ENCODE results near the gene SUPT20H.

The SUPT20H gene

GRCh38 chr13:37058910-37059847 is at the start of gene SUPT20H:
Gene SUPT20H, minus strand, starts transcription at chr13:37059688. Its CDS starts 8,198 bp downstream, at chr13:37051490.
- peak; percentile 95 for DNase-seq

GRCh38 chr13:37109051-37109678 is 49.7 kb upstream of the SUPT20H start:
- no peak for DNase-seq

GRCh38 chr13:37107868-37108267 is 48.4 kb upstream of the SUPT20H start:
- DNase-seq: no peak

GRCh38 chr13:37107456-37107855 is 48.0 kb upstream of the SUPT20H start:
- DNase-seq: no peak

- no peak for DNase-seq
Observed at GRCh38 chr13:37106642-37107041, 47.2 kb upstream of the SUPT20H start.

- no peak for DNase-seq
Observed at GRCh38 chr13:37105251-37105714, 45.8 kb upstream of the SUPT20H start, which contains the start of gene CSNK1A1L. Gene CSNK1A1L, minus strand, starts transcription at chr13:37105664. Its CDS starts 408 bp downstream, at chr13:37105256.

GRCh38 chr13:37102896-37103295 is 43.4 kb upstream of the SUPT20H start:
- no peak for DNase-seq

- DNase-seq: no peak
Observed at GRCh38 chr13:37101201-37101600, 41.7 kb upstream of the SUPT20H start.

GRCh38 chr13:37100731-37101130 is 41.2 kb upstream of the SUPT20H start:
- DNase-seq: no peak

- no peak for DNase-seq
Observed at GRCh38 chr13:37097076-37097475, 37.6 kb upstream of the SUPT20H start.

- no peak for DNase-seq
Observed at GRCh38 chr13:37094840-37095239, 35.4 kb upstream of the SUPT20H start.

GRCh38 chr13:37094099-37094498 is 34.6 kb upstream of the SUPT20H start:
- DNase-seq: no peak

GRCh38 chr13:37091835-37092234 is 32.3 kb upstream of the SUPT20H start:
- DNase-seq: no peak

GRCh38 chr13:37090912-37091311 is 31.4 kb upstream of the SUPT20H start:
- DNase-seq: no peak

GRCh38 chr13:37089495-37089894 is 30.0 kb upstream of the SUPT20H start:
- DNase-seq: no peak

GRCh38 chr13:37087486-37087885 is 28.0 kb upstream of the SUPT20H start:
- DNase-seq: no peak

GRCh38 chr13:37085606-37086005 is 26.1 kb upstream of the SUPT20H start:
- DNase-seq: no peak

- no peak for DNase-seq
Observed at GRCh38 chr13:37076818-37077217, 17.3 kb upstream of the SUPT20H start.

GRCh38 chr13:37075164-37075563 is 15.7 kb upstream of the SUPT20H start:
- DNase-seq: no peak

GRCh38 chr13:37074703-37075102 is 15.2 kb upstream of the SUPT20H start:
- no peak for DNase-seq

- no peak for DNase-seq
Observed at GRCh38 chr13:37072024-37072423, 12.5 kb upstream of the SUPT20H start.

- no peak for DNase-seq
Observed at GRCh38 chr13:37070956-37071355, 11.5 kb upstream of the SUPT20H start.

- DNase-seq: no peak
Observed at GRCh38 chr13:37070145-37070695, 10.7 kb upstream of the SUPT20H start.

Data from activated CD4-positive, alpha-beta T cell treated with anti-CD3 and anti-CD28 coated beads for 48 hours (primary cell).